Astrocyte (in vitro differentiated cells and primary cell): ENCODE results near the gene GATA2.

ENCODE experiments used
- CTCF ChIP-seq: IDR thresholded peaks from 2 replicates; pipeline ENCODE4 v1.5.1; 2011; ENCODE audit warnings: low read depth, mild to moderate bottlenecking, inconsistent platforms, low read length, moderate library complexity; ENCODE audit not compliant: insufficient read depth
- EZH2 ChIP-seq: IDR thresholded peaks from 2 replicates; pipeline ENCODE4 v1.6.1; 2012; ENCODE audit warnings: mild to moderate bottlenecking, low read length, inconsistent platforms; ENCODE audit not compliant: insufficient read depth

- TF ChIP-seq CTCF (no peak), EZH2 (no peak)
Measured at GRCh38 chr3:128461731-128462130, 31.3 kb downstream of the GATA2 start.
